ENCODE measurements around the gene SLC66A1.
"Not testable (repeated sequence)": the region's sequence is repeated elsewhere in the genome, so short reads cannot be mapped to it uniquely, and the experiment has no call there.

SLC66A1 gene, protein sequence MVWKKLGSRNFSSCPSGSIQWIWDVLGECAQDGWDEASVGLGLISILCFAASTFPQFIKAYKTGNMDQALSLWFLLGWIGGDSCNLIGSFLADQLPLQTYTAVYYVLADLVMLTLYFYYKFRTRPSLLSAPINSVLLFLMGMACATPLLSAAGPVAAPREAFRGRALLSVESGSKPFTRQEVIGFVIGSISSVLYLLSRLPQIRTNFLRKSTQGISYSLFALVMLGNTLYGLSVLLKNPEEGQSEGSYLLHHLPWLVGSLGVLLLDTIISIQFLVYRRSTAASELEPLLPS

DNA sequence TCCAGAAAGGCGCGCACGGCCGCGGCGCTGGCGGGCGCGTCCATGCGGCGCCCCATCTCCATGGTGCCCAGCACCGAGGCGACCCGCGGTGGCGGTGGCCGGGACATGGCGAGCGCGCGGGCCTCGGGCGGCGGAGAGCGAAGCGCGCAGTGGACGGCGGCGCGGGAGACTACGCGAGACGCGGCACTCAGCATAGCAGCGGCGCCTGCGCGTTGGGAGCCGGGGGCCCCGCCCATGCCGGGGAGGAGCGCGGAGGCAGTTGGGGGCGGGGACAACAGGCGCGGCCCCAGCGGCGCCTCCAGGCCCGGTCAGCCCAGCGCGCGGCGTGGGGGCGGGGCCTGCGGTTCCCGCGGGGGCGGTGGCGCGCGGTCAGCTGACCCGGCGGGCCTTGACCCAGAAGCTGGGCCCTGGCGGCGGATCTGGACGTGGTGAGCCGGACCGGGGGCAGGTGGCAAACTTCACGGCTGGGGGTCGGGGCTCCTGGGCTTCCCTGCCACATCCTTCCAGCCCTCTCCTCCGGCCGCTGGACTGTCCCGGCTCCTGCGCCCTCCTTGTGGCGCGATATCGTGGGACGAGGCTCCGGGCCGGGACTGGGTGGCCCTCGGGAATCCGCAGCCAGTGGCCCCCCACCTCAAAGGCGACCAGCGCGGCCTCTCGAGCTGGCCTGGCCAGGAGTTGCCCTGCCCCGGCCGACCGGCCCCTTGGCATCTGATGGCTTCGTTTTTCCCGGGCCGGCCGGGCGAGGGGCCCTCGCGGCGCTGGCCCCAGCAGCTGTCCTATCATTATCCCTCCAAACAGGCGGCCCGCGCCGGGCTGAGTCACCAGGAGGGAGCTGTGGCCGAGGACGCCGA is at the start of gene SLC66A1, which contains the start of gene AKR7A2:
Gene SLC66A1 (plus strand): TSS at position 396 of the 851 bp plus-strand sequence. CDS start 5,352 bp downstream, outside the sequence.
Gene AKR7A2 (minus strand): TSS at position 214 of the 851 bp plus-strand sequence. CDS start 20 bp downstream, at position 194.
- DNase-seq (ENCODE audit: low read depth in 2 of 2), result peak; percentile 80 to 81

DNA sequence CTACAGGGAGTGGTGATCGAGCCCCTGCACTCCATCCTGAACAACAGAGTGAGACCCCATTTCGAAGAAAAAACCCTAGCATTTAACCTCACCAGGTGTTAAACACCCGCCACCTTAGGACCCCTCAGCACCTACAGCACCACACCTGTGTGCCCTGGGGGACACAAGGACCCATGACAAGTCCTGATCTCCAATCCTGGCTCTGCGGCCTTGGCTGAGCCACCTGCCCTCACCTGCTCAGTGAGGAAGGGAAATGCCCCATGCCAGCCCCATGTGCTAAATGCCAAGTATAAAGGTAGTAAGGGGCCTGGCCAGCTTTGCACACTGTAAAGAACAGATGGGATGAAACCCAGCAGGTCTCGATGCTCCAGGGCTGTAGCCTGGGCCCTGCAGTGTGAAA is 49.4 kb upstream of the SLC66A1 start:
- no peak for DNase-seq (ENCODE audit: low read depth in 2 of 2)

DNA sequence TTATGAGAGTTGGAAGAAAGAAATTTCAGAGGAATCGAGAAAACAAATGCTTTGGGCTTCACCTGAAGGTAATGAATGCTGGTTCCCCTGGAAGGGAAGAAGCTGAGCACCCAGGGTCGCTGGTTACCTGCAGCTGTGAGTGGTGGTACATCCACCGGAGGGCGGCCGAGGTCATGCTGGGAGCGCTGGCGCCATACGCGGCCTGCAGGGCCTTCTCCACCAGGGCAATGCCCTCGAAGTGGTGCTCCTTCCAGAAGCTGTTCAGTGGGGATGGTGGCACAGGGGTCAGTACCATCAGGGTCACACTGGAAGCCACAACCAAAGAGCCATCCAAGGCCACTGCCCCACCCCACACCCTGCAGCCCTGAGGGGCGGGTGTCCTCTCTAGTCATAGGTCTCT is 43.7 kb upstream of the SLC66A1 start:
- DNase-seq (ENCODE audit: low read depth in 2 of 2), result no peak

DNA sequence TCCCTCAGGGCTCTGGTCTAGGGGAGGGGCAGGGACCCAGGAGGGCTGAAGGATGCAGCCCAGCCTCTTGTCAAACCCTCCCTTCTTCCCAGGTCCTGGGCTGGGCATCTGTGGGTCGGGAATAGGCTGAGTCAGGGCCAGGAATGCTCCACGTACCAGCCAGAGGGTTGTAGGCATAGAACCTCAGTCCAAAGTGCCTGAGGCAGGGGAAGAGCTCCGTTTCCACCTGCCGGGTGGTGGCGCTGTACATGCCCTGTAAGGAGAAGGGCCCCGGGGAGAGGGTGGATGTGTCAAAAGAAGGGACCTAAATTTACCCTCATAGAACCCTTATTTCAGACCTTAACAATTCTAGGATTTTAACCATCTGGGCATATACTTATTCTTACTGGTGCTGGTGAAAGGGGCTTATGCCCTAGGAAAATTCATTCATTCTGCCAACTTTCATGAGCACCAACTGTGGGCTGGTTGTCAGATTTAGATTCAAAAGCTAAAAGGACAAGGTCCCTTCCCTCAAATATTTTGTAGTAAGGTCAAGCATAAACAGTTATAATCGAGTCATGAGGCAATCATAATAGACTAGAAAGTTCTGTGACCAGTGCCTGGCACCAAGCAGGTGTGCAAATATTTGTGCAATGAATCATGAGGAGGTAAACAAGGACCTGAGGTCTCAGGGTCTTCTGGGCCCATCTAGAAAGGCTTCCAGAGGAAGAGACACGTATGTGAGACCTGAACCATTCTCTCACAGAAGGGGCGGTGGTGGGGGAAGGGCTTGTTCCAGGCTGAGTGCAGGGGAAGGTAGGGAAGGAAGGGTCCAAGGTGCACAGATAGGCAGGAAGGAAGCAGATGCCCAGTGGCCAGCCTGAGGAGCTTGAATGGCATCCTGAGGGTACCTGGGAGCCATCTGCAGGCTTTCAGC is 42.4 kb upstream of the SLC66A1 start:
- not testable (repeated sequence) for DNase-seq (ENCODE audit: low read depth in 2 of 2)

DNA sequence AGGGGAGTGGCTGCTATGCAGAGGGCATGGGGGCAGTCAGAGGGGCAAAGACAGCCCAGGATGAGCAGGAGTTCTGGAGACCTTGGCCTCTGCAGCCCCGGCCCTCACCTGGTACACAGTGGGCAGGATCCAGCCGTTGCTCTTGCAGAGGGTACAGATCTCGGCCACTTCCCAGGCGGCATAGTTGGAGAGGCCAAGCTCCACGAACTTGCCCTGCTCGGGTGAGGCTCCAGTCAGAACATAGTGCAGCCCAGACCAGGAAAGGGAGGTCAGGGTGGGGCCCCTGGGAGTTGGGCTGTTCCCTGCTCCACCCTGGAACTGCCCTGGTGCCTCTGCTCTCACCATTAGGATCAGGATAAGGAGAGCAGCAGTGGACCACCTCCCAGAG is 41.8 kb upstream of the SLC66A1 start:
- DNase-seq (ENCODE audit: low read depth in 2 of 2), result not testable (repeated sequence)

DNA sequence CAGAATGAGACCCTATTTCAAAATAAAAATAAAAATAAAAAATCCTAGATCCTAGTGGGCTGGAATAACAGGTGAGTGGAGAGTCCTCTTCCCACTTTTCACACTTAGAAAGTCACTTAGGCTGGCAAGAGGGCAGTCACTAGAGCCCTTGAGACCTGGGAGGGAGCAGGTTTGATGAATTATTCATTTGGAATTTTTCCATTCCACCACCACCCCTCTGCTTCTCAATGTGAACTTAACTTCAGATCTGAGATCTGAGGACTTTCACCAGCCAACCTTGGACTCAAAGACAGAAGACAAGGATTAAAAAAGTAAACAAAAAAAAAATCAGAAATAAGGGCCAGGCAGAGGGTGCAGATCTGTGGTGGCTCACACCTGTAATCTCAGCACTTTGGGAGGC is 40.1 kb upstream of the SLC66A1 start:
- DNase-seq (ENCODE audit: low read depth in 2 of 2), result no peak

DNA sequence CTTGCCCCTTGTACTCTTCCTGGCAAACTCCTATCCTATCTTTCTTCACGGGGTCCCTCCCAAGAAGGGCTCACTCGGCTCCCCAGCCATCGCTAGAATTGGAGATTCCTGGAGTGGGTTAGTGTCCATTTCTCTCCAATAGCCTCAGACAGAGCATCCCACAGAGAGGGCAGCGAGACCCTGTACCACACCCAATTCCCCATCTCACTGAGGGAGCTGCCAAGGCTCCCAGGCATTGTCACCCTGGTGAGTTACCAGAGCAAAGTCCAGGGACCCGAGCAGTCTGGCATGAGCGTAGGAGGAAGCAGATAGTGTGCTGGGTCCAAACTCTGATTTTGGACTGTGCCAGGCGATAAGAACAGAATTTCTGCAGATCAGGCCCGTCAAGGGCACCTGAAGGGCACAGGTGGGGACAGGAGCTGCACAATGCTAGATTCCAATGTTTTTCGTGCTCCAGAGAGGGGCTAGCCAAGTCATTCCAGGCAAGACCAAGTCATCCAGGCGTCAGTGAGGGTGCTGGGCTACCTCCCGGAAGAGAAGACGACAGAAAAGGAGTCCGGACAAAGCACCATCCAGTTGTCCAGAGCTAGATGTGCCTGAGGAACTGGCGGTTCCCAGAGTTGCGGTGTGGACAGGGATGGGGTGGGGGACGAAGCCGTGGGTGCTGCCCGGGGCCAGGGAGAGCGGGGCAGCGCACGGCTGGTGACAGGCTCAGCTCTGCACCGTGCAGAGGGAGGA is 38.9 kb upstream of the SLC66A1 start:
- DNase-seq (ENCODE audit: low read depth in 2 of 2), result no peak

DNA sequence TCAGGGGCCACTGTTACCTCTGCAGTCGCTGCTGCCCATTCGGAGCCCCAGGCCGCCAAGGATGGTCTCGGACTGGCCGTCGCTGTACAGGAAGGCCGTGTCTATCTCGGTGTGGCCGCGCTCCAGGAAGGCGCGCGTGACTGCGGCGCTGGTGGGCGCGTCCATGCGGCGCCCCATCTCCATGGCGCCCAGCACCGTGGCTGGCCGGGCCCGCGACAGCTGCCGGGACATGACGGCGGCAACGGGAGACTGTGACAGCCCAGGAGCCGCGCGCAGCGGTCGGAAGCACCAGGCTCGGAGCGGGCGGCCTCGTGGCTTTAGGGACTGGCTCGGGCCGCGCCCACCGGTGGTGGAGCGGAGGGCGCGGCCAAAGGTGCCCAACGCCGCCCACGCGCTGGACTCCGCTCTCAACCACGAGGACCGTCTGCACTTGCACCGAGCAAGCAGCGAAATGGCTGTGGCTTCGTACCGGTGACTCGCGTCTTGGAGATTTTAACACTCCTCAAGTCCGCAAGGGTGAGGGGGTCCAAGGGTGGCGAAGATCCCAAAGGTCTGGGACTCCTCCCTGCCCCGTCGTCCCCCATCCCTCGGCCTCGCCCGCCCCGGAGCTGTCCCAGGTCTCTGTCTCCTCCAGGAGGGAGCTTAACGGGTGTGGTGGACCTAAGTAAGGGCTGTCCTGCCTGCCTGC is 38.1 kb upstream of the SLC66A1 start:
- DNase-seq (ENCODE audit: low read depth in 2 of 2), result not testable (repeated sequence)

DNA sequence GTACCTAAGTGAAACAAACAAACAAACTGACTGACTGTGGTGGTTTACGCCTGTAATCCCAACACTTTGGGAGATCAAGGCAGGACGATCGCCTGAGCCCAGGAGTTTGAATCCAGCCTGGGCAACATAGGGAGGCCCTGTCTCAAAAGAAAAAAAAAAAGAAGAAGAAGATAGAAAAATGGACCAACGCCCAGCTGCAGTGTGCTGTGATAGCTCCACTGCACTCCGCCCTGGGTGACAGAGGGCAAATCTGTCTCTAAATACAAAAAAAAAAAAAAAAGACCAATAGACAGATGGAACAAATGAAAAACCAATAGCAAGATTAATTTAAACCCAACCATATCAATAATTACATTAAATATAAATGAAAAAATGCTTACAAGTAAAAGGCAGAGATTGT is 37.5 kb upstream of the SLC66A1 start:
- no peak for DNase-seq (ENCODE audit: low read depth in 2 of 2)

DNA sequence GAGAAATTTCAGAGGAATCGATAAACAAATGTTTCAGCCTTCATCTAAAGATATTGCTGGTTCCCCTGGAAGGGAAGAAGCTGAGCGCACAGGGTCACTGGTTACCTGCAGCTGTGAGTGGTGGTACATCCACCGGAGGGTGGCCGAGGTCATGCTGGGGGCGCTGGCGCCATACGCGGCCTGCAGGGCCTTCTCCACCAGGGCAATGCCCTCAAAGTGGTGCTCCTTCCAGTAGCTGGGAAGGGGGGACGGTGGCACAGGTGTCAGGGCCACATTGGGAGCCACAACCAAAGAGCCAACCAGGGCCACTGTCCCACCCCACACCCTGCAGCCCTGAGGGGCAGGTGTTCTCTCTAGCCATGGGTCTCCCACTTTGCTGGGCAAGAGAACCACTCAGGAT is 28.2 kb upstream of the SLC66A1 start:
- no peak for DNase-seq (ENCODE audit: low read depth in 2 of 2)

DNA sequence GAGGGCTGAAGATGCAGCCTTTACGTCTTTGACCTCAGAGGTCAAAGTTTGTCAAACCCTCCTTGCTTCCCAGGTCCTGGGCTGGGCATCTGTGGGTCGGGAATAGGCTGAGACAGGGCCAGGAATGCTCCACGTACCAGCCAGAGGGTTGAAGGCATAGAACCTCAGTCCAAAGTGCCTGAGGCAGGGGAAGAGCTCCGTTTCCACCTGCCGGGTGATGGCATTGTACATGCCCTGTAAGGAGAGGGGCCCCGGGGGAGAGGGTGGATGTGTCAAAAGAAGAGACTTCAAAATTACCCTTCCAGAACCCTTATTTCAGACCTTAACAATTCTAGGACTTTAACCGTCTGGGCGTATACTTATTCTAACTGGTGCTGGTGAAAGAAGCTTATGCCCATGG is 27.2 kb upstream of the SLC66A1 start:
- DNase-seq (ENCODE audit: low read depth in 2 of 2), result no peak

DNA sequence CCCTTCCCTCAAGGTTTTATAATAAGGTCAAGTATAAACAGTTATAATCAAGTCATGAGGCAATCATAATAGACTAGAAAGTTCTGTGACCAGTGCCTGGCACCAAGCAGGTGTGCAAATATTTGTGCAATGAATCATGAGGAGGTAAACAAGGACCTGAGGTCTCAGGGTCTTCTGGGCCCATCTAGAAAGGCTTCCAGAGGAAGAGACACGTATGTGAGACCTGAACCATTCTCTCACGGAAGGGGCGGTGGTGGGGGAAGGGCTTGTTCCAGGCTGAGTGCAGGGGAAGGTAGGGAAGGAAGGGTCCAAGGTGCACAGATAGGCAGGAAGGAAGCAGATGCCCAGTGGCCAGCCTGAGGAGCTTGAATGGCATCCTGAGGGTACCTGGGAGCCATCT is 26.8 kb upstream of the SLC66A1 start:
- not testable (repeated sequence) for DNase-seq (ENCODE audit: low read depth in 2 of 2)

DNA sequence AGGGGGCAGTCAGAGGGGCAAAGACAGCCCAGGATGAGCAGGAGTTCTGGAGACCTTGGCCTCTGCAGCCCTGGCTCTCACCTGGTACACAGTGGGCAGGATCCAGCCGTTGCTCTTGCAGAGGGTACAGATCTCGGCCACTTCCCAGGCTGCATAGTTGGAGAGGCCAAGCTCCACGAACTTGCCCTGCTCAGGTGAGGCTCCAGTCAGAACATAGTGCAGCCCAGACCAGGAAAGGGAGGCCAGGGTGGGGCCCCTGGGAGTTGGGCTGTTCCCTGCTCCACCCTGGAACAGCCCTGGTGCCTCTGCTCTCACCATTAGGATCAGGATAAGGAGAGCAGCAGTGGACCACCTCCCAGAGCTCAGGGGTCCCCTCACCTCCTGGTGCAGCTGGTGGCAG is 26.3 kb upstream of the SLC66A1 start:
- not testable (repeated sequence) for DNase-seq (ENCODE audit: low read depth in 2 of 2)

DNA sequence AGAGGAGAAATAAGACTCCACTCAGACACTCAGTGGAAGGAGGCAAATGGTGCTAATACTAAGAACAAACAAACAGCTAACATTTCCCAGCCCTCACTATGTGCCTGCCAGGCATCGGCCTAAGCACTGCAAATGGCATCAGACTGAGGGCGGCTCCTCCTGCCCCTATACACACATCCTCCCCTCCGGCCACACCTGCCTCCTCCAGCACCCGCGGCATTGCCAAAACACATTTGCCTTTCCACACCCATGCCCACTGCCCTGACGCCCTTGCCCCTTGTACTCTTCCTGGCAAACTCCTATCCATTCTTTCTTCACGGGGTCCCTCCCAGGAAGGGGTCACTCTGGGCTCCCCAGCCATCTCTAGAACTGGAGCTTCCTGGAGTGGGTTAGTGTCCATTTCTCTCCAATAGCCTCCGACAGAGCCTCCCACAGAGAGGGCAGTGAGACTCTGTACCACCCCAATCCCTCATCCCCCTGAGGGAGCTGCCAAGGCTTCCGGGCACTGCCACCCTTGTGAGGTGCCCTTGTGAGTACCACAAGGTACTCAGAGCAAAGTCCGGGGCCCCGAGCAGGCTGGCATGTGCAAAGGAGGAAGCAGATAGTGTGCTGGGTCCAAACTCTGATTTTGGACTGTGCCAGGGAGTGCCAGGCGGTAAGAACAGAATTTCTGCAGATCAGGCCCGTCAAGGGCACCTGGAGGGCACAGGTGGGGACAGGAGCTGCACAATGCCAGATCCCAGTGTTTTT is 24.5 kb upstream of the SLC66A1 start:
- DNase-seq (ENCODE audit: low read depth in 2 of 2), result no peak

DNA sequence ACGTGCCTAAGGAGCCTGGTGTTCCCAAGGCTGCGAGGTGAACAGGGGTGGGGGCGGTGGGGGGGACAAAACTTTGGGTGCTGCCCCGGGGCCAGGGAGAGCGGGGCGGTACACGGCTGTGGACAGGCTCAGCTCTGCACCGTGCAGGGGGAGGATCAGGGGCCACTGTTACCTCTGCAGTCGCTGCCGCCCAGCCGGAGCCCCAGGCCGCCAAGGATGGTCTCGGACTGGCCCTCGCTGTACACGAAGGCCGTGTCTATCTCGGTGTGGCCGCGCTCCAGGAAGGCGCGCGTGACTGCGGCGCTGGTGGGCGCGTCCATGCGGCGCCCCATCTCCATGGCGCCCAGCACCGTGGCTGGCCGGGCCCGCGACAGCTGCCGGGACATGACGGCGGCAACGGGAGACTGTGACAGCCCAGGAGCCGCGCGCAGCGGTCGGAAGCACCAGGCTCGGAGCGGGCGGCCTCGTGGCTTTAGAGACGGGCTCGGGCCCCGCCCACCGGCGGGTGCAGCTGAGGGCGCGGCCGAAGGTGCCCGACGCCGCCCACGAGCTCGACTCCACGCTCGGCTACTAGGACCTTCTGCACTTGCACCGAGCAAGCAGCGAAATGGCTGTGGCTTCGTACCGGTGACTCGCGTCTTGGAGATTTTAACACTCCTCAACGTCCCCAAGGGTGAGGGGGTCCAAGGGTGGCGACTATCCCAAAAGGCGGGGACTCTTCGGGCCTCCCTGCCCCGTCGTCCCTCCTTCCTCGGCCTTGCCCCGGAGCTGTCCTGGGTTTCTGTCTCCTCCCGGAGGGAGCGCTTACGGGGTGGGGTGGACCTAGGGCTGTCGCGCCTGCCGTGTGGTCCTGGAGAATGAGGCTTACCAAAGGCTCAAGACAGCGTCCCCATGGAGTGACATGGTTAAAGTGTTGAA is 23.5 kb upstream of the SLC66A1 start, which contains the start of gene AKR7A3:
Gene AKR7A3 (minus strand): TSS at position 447 of the 918 bp plus-strand sequence. CDS start 61 bp downstream, at position 386.
- DNase-seq (ENCODE audit: low read depth in 2 of 2), result peak; percentile 33 to 55

DNA sequence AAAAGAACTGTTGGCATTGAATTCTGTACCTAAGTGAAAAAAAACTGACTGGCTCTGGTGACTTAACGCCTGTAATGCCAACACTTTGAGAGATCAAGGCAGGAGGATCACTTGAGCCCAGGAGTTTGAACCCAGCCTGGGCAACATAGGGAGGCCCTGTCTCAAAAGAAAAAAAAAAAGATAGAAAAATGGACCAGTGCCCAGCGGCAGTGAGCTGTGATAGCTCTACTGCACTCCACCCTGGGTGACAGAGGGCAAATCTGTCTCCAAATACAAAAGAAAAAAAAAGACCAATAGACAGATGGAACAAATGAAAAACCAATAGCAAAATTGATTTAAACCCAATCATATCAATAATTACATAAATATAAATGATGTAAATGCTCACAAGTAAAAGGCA is 22.9 kb upstream of the SLC66A1 start:
- DNase-seq (ENCODE audit: low read depth in 2 of 2), result no peak

DNA sequence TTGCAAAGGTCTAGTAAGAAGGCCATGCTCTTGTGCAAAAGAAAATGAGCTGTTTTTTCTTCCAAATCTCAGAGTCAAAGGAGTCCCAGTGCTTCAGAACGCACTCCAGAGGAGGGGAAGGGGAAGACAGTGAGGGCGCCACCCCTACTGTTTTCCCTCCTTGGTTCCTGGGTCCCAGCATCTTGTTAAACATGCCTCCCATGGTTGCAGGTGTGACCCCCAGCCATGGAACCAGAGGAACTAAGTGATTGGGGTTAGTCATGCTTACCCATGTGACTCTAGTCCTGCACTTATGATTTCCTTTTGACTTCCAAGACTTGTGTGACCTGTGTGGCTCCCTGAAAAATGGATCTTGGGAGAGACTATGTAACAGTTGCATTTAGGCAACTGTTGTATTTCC is 17.5 kb upstream of the SLC66A1 start:
- DNase-seq (ENCODE audit: low read depth in 2 of 2), result no peak

DNA sequence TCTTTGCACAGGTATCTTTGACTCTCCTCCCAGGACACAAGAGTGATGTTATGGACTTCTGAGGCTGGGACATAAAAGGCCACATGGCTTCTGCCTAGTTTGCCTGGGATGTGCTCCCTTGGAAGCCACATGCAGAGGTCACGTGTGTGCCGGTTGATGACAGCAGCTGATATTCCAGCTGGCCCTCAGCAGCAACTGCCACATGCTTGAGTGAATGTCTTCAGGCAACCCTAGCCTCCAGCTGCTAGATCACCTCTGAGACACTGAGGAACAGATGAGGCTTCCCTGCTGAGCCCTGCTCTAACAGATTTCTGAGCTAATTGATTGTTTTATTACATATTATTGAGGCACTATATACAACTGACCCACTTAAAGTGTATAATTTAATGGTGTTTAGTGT is 11.9 kb upstream of the SLC66A1 start:
- no peak for DNase-seq (ENCODE audit: low read depth in 2 of 2)

DNA sequence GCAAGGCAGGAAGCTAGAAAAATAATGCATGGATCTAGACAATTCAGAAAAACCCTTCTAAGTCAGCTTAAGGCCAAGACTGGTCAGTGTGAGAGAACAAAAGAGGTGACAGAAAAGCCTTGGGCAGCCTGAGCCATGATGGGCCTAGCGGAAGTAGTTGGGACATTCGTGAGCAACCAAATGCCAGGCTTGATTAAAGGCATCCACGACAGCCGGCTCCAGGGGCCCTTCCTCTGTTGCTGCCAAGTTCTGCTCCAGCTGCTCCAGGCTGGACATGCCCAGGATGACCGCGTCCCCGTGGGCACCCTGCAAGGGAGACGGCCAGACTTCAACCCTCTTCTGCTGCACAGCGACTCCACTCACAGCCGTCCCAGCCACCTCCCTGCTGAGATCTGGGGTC is 8.0 kb upstream of the SLC66A1 start:
- not testable (repeated sequence) for DNase-seq (ENCODE audit: low read depth in 2 of 2)

Data from activated CD4-positive, alpha-beta T cell treated with anti-CD3 and anti-CD28 coated beads for 24 hours (primary cell).